CD14-positive monocyte (primary cell): ENCODE data around the gene XYLB. TPM values are rescaled to one million over a fixed set of nuclear protein-coding genes. Genes with fewer than 3 reads are reported as not detected.
A peak's percentile ranks its signal among the peaks of the same experiment; 100 is the strongest.

Experiments used
- DNase-seq, 3 donors: peaks; one replicate each; pipeline ENCODE4 v3.0.0-alpha.2; 2011 to 2022
- H2AFZ ChIP-seq: 2 replicates; pipeline ENCODE4 v1.6.0; 2012; ENCODE audit warnings: mild to moderate bottlenecking, low read depth, low read length, inconsistent platforms; ENCODE audit not compliant: insufficient read depth, poor library complexity, severe bottlenecking
- H3K27ac ChIP-seq, 2 donors: 1 replicate in 1 of 2; 2 replicates in 1 of 2; pipeline ENCODE4 v1.5.1; 2012 to 2013; ENCODE audit warnings: low read length in 2 of 2, control low read depth in 1 of 2, inconsistent platforms in 1 of 2, low read depth in 1 of 2, mild to moderate bottlenecking in 1 of 2
- H3K27me3 ChIP-seq, 2 donors: one replicate each; pipeline versions ENCODE4 v1.6.0 to v1.6.1; 2011 to 2013; ENCODE audit warnings: low read length in 2 of 2; ENCODE audit not compliant: control insufficient read depth in 2 of 2, insufficient read depth in 2 of 2
- H3K36me3 ChIP-seq, 2 donors: replicated peaks in 1 of 2; 1 replicate in 1 of 2; 2 replicates in 1 of 2; pipeline versions ENCODE4 v1.5.1 to v1.6.1; 2012 to 2013; ENCODE audit warnings: low read length in 2 of 2, control low read depth in 1 of 2, inconsistent platforms in 1 of 2, mild to moderate bottlenecking in 1 of 2; ENCODE audit not compliant: insufficient read depth in 2 of 2, control insufficient read depth in 1 of 2
- H3K4me1 ChIP-seq, 2 donors: 1 replicate in 1 of 2; 2 replicates in 1 of 2; pipeline versions ENCODE4 v1.5.1 to v1.6.1; 2012 to 2013; ENCODE audit warnings: low read length in 2 of 2, control low read depth in 1 of 2, inconsistent platforms in 1 of 2, mild to moderate bottlenecking in 1 of 2, moderate library complexity in 1 of 2; ENCODE audit not compliant: insufficient read depth in 2 of 2, control insufficient read depth in 1 of 2
- H3K4me2 ChIP-seq: replicated peaks from 2 replicates; pipeline ENCODE3; 2012; ENCODE audit warnings: low read length, moderate library complexity, mild to moderate bottlenecking; ENCODE audit not compliant: poor library complexity, severe bottlenecking; ENCODE audit errors: extremely low read depth
- H3K4me3 ChIP-seq, 3 experiments: fragments of 200-600 bp in 1 of 3; sonication (generic) in 1 of 3; replicated peaks in 1 of 3; 1 replicate in 2 of 3; 2 replicates in 1 of 3; pipeline ENCODE4 v1.5.1; 2011 to 2013; ENCODE audit warnings: low read length in 3 of 3, mild to moderate bottlenecking in 3 of 3, control low read depth in 2 of 3, low read depth in 2 of 3, inconsistent platforms in 1 of 3, moderate library complexity in 1 of 3
- H3K79me2 ChIP-seq: 2 replicates; pipeline ENCODE4 v1.6.0; 2012; ENCODE audit warnings: mild to moderate bottlenecking, control low read depth, inconsistent platforms, low read length, moderate library complexity; ENCODE audit not compliant: insufficient read depth
- H3K9ac ChIP-seq: 2 replicates; pipeline ENCODE4 v1.6.0; 2017; ENCODE audit warnings: low read length, mild to moderate bottlenecking; ENCODE audit not compliant: insufficient read depth, poor library complexity, severe bottlenecking
- H3K9me3 ChIP-seq, 2 donors: replicated peaks in 1 of 2; 1 replicate in 1 of 2; 2 replicates in 1 of 2; pipeline versions ENCODE4 v1.5.1 to v1.6.1; 2012 to 2013; ENCODE audit warnings: low read length in 2 of 2, control low read depth in 1 of 2; ENCODE audit not compliant: control insufficient read depth in 1 of 2, insufficient read depth in 1 of 2
- H4K20me1 ChIP-seq: 2 replicates; pipeline ENCODE4 v1.6.0; 2012; ENCODE audit warnings: mild to moderate bottlenecking, low read length, control low read depth, moderate library complexity; ENCODE audit not compliant: insufficient read depth
- H3K27ac Mint-ChIP-seq, 7 donors: one replicate each; pipeline ENCODE4 v1.8.0; 2020; ENCODE audit warnings: mild to moderate bottlenecking in 7 of 7, mixed read lengths in 7 of 7, moderate library complexity in 6 of 7, inconsistent platforms in 2 of 7
- H3K27me3 Mint-ChIP-seq, 3 donors: one replicate each; pipeline ENCODE4 v1.8.0; 2021 to 2022; ENCODE audit warnings: low read depth in 3 of 3, mild to moderate bottlenecking in 3 of 3, mixed read lengths in 3 of 3, moderate library complexity in 3 of 3, inconsistent platforms in 1 of 3
- H3K36me3 Mint-ChIP-seq, 2 donors: one replicate each; pipeline ENCODE4 v1.8.0; 2020; ENCODE audit warnings: mixed read lengths in 2 of 2, inconsistent platforms in 1 of 2, mild to moderate bottlenecking in 1 of 2
- H3K4me1 Mint-ChIP-seq: one replicate; pipeline ENCODE4 v1.8.0; 2020; ENCODE audit warnings: mild to moderate bottlenecking, mixed read lengths
- H3K4me3 Mint-ChIP-seq, 2 donors: one replicate each; pipeline ENCODE4 v1.8.0; 2020; ENCODE audit warnings: mild to moderate bottlenecking in 2 of 2, mixed read lengths in 2 of 2, moderate library complexity in 1 of 2
- H3K9me3 Mint-ChIP-seq, 7 donors: one replicate each; pipeline ENCODE4 v1.8.0; 2020 to 2022; ENCODE audit warnings: mixed read lengths in 7 of 7, mild to moderate bottlenecking in 6 of 7, moderate library complexity in 6 of 7, inconsistent platforms in 2 of 7
- CTCF ChIP-seq: fragments of 200-600 bp; IDR thresholded peaks from one replicate; pipeline ENCODE4 v1.8.0; 2022; ENCODE audit warnings: antibody characterized with exemption, mild to moderate bottlenecking
- WGBS: methylation state at CpG from one replicate; pipeline ENCODE4 v1.1.5; 2013; ENCODE audit warnings: missing lambda C conversion rate; ENCODE audit not compliant: insufficient coverage; 5-methylcytosine and 5-hydroxymethylcytosine counted together
- intact Hi-C, 2 donors: fragments of 100-400 bp; cut with micrococcal nuclease; formaldehyde crosslinking; loops; one replicate each; pipeline versions ENCODE4 v1.15.0 to v1.15.1; 2023
- polyA plus RNA-seq, 3 donors: library from polyadenylated mRNA; depleted of rRNA in 1 of 3; unstranded in 2 of 3; stranded (reverse) in 1 of 3; fragments of 300-500 nt in 2 of 3; fragments of >200 nt in 1 of 3; fragmentation: Illumina TruSeq in 2 of 3; gene quantifications; 1 replicate in 2 of 3; 2 replicates in 1 of 3; pipeline ENCODE4 v1.2.3, GENCODE V29; 2012 to 2021

Gene XYLB
- polyA plus RNA-seq, 3 donors: 0.60 to 1.00 (median 0.74) TPM

GRCh38 chr3:38308456-38308855, 38.1 kb upstream of the XYLB start:
- Histone ChIP-seq H4K20me1 (no peaks in the 10 kb centered on the region), H3K27me3 (no peaks in the 10 kb centered on the region), H3K36me3 (no peaks in the 10 kb centered on the region), H3K9ac (no peak overlapping the region), H3K4me2 (no peak overlapping the region), H2AFZ (no peak overlapping the region), H3K9me3 (no peaks in the 10 kb centered on the region), H3K4me1 (peaks cover 20 to 32% of the 10 kb centered on the region in 2 donors), H3K4me3 (no peak overlapping the region), H3K79me2 (no peaks in the 10 kb centered on the region), H3K27ac (no peak overlapping the region)
- H3K9me3 Mint-ChIP-seq: peaks cover 0 to 6% (median 4%) of the 10 kb centered on the region in 7 donors
- no peak for TF ChIP-seq CTCF
- H3K36me3 Mint-ChIP-seq: no peaks in the 10 kb centered on the region
- no peak overlapping the region for H3K27ac Mint-ChIP-seq
- peaks cover 30% of the 10 kb centered on the region for H3K4me1 Mint-ChIP-seq
- H3K4me3 Mint-ChIP-seq: no peak overlapping the region
- peaks cover 0 to 4% (median 2%) of the 10 kb centered on the region in 3 donors for H3K27me3 Mint-ChIP-seq
- intact Hi-C loops: no loop called here
- 92% methylated on average over 8 of the region's 9 CpGs for WGBS
- no peak for DNase-seq

- peaks cover 0 to 3% (median 0%) of the 10 kb centered on the region in 7 donors for H3K9me3 Mint-ChIP-seq
- Histone ChIP-seq H3K4me3 (peak overlapping the region in 1 of 3 experiments; percentile 13), H3K9me3 (no peaks in the 10 kb centered on the region), H3K4me1 (peaks cover 29 to 46% of the 10 kb centered on the region in 2 donors), H3K27ac (peak overlapping the region in 1 of 2 donors; percentile 59), H2AFZ (no peak overlapping the region), H3K36me3 (no peaks in the 10 kb centered on the region), H3K4me2 (no peak overlapping the region), H3K9ac (no peak overlapping the region), H3K27me3 (no peaks in the 10 kb centered on the region), H4K20me1 (no peaks in the 10 kb centered on the region), H3K79me2 (no peaks in the 10 kb centered on the region)
- peak overlapping the region in 6 of 7 donors; percentile 64 to 78 (median 70) for H3K27ac Mint-ChIP-seq
- no peaks in the 10 kb centered on the region for H3K36me3 Mint-ChIP-seq
- H3K4me3 Mint-ChIP-seq: no peak overlapping the region
- H3K4me1 Mint-ChIP-seq: peaks cover 39% of the 10 kb centered on the region
- 57% methylated on average over 1 of the region's 1 CpG for WGBS
- intact Hi-C loops: no loop called here
- DNase-seq: peak; percentile 57 to 73 (median 68)
- no peak for TF ChIP-seq CTCF
- peaks cover 0 to 3% (median 1%) of the 10 kb centered on the region in 3 donors for H3K27me3 Mint-ChIP-seq
These were observed 35.1 kb upstream of the XYLB start for GRCh38 chr3:38311476-38311875.
